Kidney (tissue), 14 donors: ENCODE data around the gene HOXB6. TPM values are rescaled to one million over a fixed set of nuclear protein-coding genes. Genes with fewer than 3 reads are reported as not detected.

Source experiments
- DNase-seq, 5 donors: peaks; one replicate each; pipeline ENCODE4 v3.0.0-alpha.2; 2013 to 2020
- FAIRE-seq: peaks from 2 replicates; lab custom pipeline; 2012; peaks lifted over from hg19 to GRCh38; lab: Jason Lieb, UNC
- H3K27ac ChIP-seq, 2 donors: one replicate each; pipeline ENCODE4 v1.7.0; 2013; ENCODE audit warnings: low read depth in 2 of 2, low read length in 2 of 2, inconsistent platforms in 1 of 2
- H3K27me3 ChIP-seq: one replicate; pipeline ENCODE4 v1.7.1; 2013; ENCODE audit warnings: low read length, inconsistent platforms; ENCODE audit not compliant: control insufficient read depth, insufficient read depth
- H3K36me3 ChIP-seq, 3 donors: one replicate each; pipeline versions ENCODE4 v1.7.0 to v1.7.1; 2013; ENCODE audit warnings: low read length in 3 of 3, control low read depth in 1 of 3, inconsistent platforms in 1 of 3; ENCODE audit not compliant: insufficient read depth in 3 of 3, control insufficient read depth in 2 of 3
- H3K4me1 ChIP-seq, 3 donors: one replicate each; pipeline versions ENCODE4 v1.7.0 to v1.7.1; 2013; ENCODE audit warnings: low read length in 3 of 3, inconsistent platforms in 1 of 3, low read depth in 1 of 3; ENCODE audit not compliant: control insufficient read depth in 2 of 3, insufficient read depth in 2 of 3
- H3K4me3 ChIP-seq, 3 donors: one replicate each; pipeline versions ENCODE4 v1.7.0 to v1.8.1; 2013; ENCODE audit warnings: low read length in 3 of 3, control low read depth in 1 of 3, inconsistent platforms in 1 of 3
- H3K9ac ChIP-seq, 3 donors: one replicate each; pipeline versions ENCODE4 v1.7.0 to v1.7.1; 2013; ENCODE audit warnings: low read length in 3 of 3, control low read depth in 1 of 3, inconsistent platforms in 1 of 3
- H3K9me3 ChIP-seq, 3 donors: one replicate each; pipeline versions ENCODE4 v1.7.0 to v1.7.1; 2013; ENCODE audit warnings: low read length in 3 of 3, control low read depth in 1 of 3, inconsistent platforms in 1 of 3; ENCODE audit not compliant: control insufficient read depth in 2 of 3, insufficient read depth in 1 of 3
- CTCF ChIP-seq: IDR thresholded peaks from 3 replicates; pipeline ENCODE4 v1.5.1; 2012; ENCODE audit warnings: mild to moderate bottlenecking, moderate library complexity, borderline replicate concordance; ENCODE audit not compliant: insufficient read depth; ENCODE audit errors: extremely low read depth
- intact Hi-C: fragments of 100-400 bp; cut with DNase I; formaldehyde crosslinking; loops from one replicate; pipeline ENCODE4 v1.11.1; 2022
- polyA plus RNA-seq: library from polyadenylated mRNA; stranded (reverse); fragments of 350-450 nt; fragmentation: Illumina TruSeq; extraction: RNeasy Lipid Tissue Mini Kit (QIAGEN cat#74804); gene quantifications from one replicate; pipeline ENCODE4 v1.2.3, GENCODE V29; 2014; ENCODE audit warnings: low read depth, low replicate concordance; ENCODE audit not compliant: insufficient read depth
- total RNA-seq: library from RNA; stranded (reverse); fragmentation: NEBNext Ultra II Directional; extraction: Animal tissue kit (Norgen Biotek cat#: 25700); gene quantifications from one replicate; pipeline ENCODE4 v1.2.1, GENCODE V29; 2021
- donor health status: control.
- donor health status: control.
- donor health status: control.
- donor health status: control.
- donor health status: control.
- donor health status: DM: yes; HTN: yes; CAD: no.
- donor health status: Normal renal cell carcinoma (clear cell type).

The HOXB6 gene
- total and polyA plus RNA-seq, 2 donors from 2014 or later: 44.0 to 90.2 TPM

DNA sequence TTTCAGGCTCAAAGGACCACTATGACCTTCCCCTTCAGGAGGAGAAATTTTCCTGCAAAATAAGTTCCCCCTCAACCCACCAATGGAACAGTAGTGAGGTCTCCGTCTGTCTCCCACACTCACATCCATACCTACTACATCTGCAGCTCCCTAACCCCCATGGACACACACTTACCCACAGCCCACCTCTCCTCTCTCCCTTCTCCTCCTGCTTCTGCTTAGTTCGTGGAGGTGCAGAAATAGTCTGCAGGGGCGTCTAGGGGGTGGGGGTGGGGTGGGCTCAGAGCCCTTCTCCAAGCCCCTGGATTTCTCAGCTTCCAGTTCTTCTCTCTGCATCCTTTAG lies 35.6 kb downstream of the HOXB6 start:
- H3K9me3 ChIP-seq: no peaks in the 10 kb centered on the region
- H3K36me3 ChIP-seq: peaks cover 2 to 5% (median 2%) of the 10 kb centered on the region in 3 donors
- peak overlapping the region in 2 of 3 donors; percentile 26 to 70 for H3K9ac ChIP-seq
- peak overlapping the region; percentile 18 to 81 for H3K27ac ChIP-seq
- DNase-seq (no peak), FAIRE-seq (no peak)
- peak overlapping the region in 1 of 3 donors; percentile 51 for H3K4me3 ChIP-seq
- intact Hi-C loops: no loop called here
- no peaks in the 10 kb centered on the region for H3K27me3 ChIP-seq
- TF ChIP-seq CTCF: no peak
- peaks cover 25 to 40% (median 38%) of the 10 kb centered on the region in 3 donors for H3K4me1 ChIP-seq

GRCh38 chr17:48568499-48569239 lies 36.1 kb downstream of the HOXB6 start:
- no peaks in the 10 kb centered on the region for H3K27me3 ChIP-seq
- peak overlapping the region; percentile 18 to 33 for H3K27ac ChIP-seq

GRCh38 chr17:48567646-48568354 lies 37.0 kb downstream of the HOXB6 start:
- Histone ChIP-seq H3K9ac (peak overlapping the region in 2 of 3 donors; percentile 34 to 70), H3K27ac (peak overlapping the region; percentile 68 to 77), H3K9me3 (no peaks in the 10 kb centered on the region), H3K4me3 (peak overlapping the region in 1 of 3 donors; percentile 44), H3K4me1 (peaks cover 28 to 45% (median 39%) of the 10 kb centered on the region in 3 donors), H3K36me3 (peaks cover 2 to 5% (median 2%) of the 10 kb centered on the region in 3 donors), H3K27me3 (no peaks in the 10 kb centered on the region)
- intact Hi-C loops: no loop called here
- FAIRE-seq: no peak
- TF ChIP-seq CTCF: no peak
- no peak for DNase-seq

More at GRCh38 chr17:48568499-48569239, 36.1 kb downstream of the HOXB6 start:
- Histone ChIP-seq H3K9me3 (no peaks in the 10 kb centered on the region), H3K4me3 (peak overlapping the region; percentile 10 to 44 (median 23)), H3K9ac (peak overlapping the region in 2 of 3 donors; percentile 26 to 70), H3K36me3 (peaks cover 2 to 5% (median 2%) of the 10 kb centered on the region in 3 donors), H3K4me1 (peaks cover 25 to 40% (median 38%) of the 10 kb centered on the region in 3 donors)
- intact Hi-C loops: no loop called here
- no peak for TF ChIP-seq CTCF
- FAIRE-seq (no peak), DNase-seq (peak in 2 of 5 donors; percentile 73 to 75)
